ENCODE data around the gene ITGA1. TPM values are rescaled to one million over a fixed set of nuclear protein-coding genes. Genes with fewer than 3 reads are reported as not detected.

ITGA1 gene
- total and polyA plus RNA-seq, 2 of the 13 experiments (the other 11 are each of a cell fraction or from before 2014, with no cell fraction given) = 23.1 to 28.6 TPM

DNA sequence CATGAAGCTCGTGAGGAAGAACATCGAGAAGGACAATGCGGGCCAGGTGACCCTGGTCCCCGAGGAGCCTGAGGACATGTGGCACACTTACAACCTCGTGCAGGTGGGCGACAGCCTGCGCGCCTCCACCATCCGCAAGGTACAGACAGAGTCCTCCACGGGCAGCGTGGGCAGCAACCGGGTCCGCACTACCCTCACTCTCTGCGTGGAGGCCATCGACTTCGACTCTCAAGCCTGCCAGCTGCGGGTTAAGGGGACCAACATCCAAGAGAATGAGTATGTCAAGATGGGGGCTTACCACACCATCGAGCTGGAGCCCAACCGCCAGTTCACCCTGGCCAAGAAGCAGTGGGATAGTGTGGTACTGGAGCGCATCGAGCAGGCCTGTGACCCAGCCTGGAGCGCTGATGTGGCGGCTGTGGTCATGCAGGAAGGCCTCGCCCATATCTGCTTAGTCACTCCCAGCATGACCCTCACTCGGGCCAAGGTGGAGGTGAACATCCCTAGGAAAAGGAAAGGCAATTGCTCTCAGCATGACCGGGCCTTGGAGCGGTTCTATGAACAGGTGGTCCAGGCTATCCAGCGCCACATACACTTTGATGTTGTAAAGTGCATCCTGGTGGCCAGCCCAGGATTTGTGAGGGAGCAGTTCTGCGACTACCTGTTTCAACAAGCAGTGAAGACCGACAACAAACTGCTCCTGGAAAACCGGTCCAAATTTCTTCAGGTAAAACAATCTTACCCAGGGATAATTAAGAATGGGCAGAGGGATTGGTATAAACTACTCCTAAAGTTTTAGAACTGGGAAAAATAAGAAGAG, 12.9 kb downstream of the ITGA1 start (continued):
- no peak for TF ChIP-seq ZNF382 (CRISPR knock-in tag; IDR thresholded peaks at IDR 0.05; ENCODE audit: borderline replicate concordance)
- TF ChIP-seq ZNF788 (CRISPR knock-in tag; IDR thresholded peaks at IDR 0.05; ENCODE audit: borderline replicate concordance) = peak; percentile 52; the same call in 1 of the 2 replicates
- peak; percentile 83 for TF ChIP-seq ZFX (CRISPR knock-in tag; IDR thresholded peaks at IDR 0.05; ENCODE audit: low read depth)
- peak; percentile 27 for TF ChIP-seq KLF13 (CRISPR knock-in tag; IDR thresholded peaks at IDR 0.05)
- peak; percentile 20; the same call in 1 of the 2 replicates for TF ChIP-seq ZNF543 (CRISPR knock-in tag; IDR thresholded peaks at IDR 0.05)
- peak; percentile 44 for TF ChIP-seq ZNF431 (CRISPR knock-in tag; IDR thresholded peaks at IDR 0.05; ENCODE audit: borderline replicate concordance, low read depth)
- TF ChIP-seq, protein P1, sequence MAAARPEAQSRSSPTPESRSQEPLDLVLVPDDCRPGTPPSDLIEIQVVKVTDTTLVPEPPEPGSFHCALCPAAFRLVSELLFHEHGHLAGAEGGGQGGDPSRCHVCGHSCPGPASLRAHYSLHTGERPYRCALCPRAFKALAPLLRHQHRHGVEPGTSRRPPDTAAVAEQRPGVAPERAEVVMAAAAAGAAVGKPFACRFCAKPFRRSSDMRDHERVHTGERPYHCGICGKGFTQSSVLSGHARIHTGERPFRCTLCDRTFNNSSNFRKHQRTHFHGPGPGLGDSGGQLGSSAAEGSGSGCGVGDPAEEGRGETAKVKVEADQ (CRISPR knock-in tag; IDR thresholded peaks at IDR 0.05; ENCODE audit: borderline replicate concordance) = peak; percentile 61; the same call in 1 of the 2 replicates
- no peak; the same call in 1 of the 2 replicates for TF ChIP-seq NFKBIZ (CRISPR knock-in tag; IDR thresholded peaks at IDR 0.05)
- TF ChIP-seq KLF9 (CRISPR knock-in tag; IDR thresholded peaks at IDR 0.05; ENCODE audit: low read depth) = 0 out of 2 replicates have a peak, but pooled peaks have one; percentile 4
- TF ChIP-seq ZNF44 (CRISPR knock-in tag; IDR thresholded peaks at IDR 0.05) = no peak
- TF ChIP-seq, protein P2, sequence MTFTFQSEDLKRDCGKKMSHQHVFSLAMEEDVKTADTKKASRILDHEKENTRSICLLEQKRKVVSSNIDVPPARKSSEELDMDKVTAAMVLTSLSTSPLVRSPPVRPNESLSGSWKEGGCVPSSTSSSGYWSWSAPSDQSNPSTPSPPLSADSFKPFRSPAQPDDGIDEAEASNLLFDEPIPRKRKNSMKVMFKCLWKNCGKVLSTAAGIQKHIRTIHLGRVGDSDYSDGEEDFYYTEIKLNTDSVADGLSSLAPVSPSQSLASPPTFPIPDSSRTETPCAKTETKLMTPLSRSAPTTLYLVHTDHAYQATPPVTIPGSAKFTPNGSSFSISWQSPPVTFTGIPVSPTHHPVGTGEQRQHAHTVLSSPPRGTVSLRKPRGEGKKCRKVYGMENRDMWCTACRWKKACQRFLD (CRISPR knock-in tag; IDR thresholded peaks at IDR 0.05; ENCODE audit: borderline replicate concordance) = peak; percentile 70; the same call in 1 of the 2 replicates
- TF ChIP-seq KDM5B (CRISPR knock-in tag; IDR thresholded peaks at IDR 0.05; ENCODE audit: borderline replicate concordance) = peak; percentile 77; the same call in 1 of the 2 replicates
- peak; percentile 75; the same call in 1 of the 2 replicates for TF ChIP-seq DMAP1 (CRISPR knock-in tag; IDR thresholded peaks at IDR 0.05)
- TF ChIP-seq, protein P3, sequence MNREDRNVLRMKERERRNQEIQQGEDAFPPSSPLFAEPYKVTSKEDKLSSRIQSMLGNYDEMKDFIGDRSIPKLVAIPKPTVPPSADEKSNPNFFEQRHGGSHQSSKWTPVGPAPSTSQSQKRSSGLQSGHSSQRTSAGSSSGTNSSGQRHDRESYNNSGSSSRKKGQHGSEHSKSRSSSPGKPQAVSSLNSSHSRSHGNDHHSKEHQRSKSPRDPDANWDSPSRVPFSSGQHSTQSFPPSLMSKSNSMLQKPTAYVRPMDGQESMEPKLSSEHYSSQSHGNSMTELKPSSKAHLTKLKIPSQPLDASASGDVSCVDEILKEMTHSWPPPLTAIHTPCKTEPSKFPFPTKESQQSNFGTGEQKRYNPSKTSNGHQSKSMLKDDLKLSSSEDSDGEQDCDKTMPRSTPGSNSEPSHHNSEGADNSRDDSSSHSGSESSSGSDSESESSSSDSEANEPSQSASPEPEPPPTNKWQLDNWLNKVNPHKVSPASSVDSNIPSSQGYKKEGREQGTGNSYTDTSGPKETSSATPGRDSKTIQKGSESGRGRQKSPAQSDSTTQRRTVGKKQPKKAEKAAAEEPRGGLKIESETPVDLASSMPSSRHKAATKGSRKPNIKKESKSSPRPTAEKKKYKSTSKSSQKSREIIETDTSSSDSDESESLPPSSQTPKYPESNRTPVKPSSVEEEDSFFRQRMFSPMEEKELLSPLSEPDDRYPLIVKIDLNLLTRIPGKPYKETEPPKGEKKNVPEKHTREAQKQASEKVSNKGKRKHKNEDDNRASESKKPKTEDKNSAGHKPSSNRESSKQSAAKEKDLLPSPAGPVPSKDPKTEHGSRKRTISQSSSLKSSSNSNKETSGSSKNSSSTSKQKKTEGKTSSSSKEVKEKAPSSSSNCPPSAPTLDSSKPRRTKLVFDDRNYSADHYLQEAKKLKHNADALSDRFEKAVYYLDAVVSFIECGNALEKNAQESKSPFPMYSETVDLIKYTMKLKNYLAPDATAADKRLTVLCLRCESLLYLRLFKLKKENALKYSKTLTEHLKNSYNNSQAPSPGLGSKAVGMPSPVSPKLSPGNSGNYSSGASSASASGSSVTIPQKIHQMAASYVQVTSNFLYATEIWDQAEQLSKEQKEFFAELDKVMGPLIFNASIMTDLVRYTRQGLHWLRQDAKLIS (CRISPR knock-in tag; IDR thresholded peaks at IDR 0.05) = no peak
- TF ChIP-seq, protein P4, sequence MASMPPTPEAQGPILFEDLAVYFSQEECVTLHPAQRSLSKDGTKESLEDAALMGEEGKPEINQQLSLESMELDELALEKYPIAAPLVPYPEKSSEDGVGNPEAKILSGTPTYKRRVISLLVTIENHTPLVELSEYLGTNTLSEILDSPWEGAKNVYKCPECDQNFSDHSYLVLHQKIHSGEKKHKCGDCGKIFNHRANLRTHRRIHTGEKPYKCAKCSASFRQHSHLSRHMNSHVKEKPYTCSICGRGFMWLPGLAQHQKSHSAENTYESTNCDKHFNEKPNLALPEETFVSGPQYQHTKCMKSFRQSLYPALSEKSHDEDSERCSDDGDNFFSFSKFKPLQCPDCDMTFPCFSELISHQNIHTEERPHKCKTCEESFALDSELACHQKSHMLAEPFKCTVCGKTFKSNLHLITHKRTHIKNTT (CRISPR knock-in tag; IDR thresholded peaks at IDR 0.05) = no peak
- TF ChIP-seq POLR2G (IDR thresholded peaks at IDR 0.05; ENCODE audit: low read depth, low read length) = peak; percentile 33; the same call in 1 of the 2 replicates
- peak; percentile 66 for TF ChIP-seq TBX2 (CRISPR knock-in tag; IDR thresholded peaks at IDR 0.05; ENCODE audit: borderline replicate concordance)
- 0 out of 2 replicates have a peak, but pooled peaks have one; percentile 20 for TF ChIP-seq YEATS2 (CRISPR knock-in tag; IDR thresholded peaks at IDR 0.05; ENCODE audit: borderline replicate concordance)
- TF ChIP-seq XRCC5 (optimal IDR thresholded peaks at IDR 0.05; ENCODE audit: low read length) = peak; percentile 6
- 0 out of 2 replicates have a peak, but pooled peaks have one; percentile 18 for TF ChIP-seq SPEN (CRISPR knock-in tag; IDR thresholded peaks at IDR 0.05; ENCODE audit: low read depth)
- TF ChIP-seq KMT2A (CRISPR knock-in tag; IDR thresholded peaks at IDR 0.05) = peak; percentile 34; the same call in 1 of the 2 replicates
- TF ChIP-seq ATF7 (IDR thresholded peaks at IDR 0.05) = no peak
- TF ChIP-seq ATF7 (CRISPR knock-in tag; IDR thresholded peaks at IDR 0.05) = 0 out of 2 replicates have a peak, but pooled peaks have one; percentile 16

All from HepG2 (cell line).